GM12878 (cell line): Measurements from ENCODE around the gene KIR3DL3. TPM values are rescaled to one million over a fixed set of nuclear protein-coding genes. Genes with fewer than 3 reads are reported as not detected.
"Not testable (repeated sequence)": the region's sequence is repeated elsewhere in the genome, so short reads cannot be mapped to it uniquely, and the experiment has no call there.

Source experiments
- ATAC-seq: fragments of 200-7000 bp; cut with Tn5 transposase; 3 replicates; pipeline ENCODE4 v1.9.1; 2020; ENCODE audit warnings: mild to moderate bottlenecking, moderate library complexity
- BruUV-seq: library from RNA; stranded (reverse); fragments of 400-500 nt; replicated peaks from 2 replicates; lab custom pipeline; 2021; lab: Mats Ljungman, UMichigan
- CTCF ChIA-PET: fragments of 300-600 bp; sonication (Branson Sonifier 250); formaldehyde crosslinking; extraction: SDS; loops from one replicate; lab custom pipeline; 2021; ENCODE audit warnings: inconsistent platforms; lab: Yijun Ruan, JAX
- POLR2A ChIA-PET: fragments of 350-600 bp; formaldehyde crosslinking; extraction: SDS; loops from one replicate; lab custom pipeline; 2021; ENCODE audit warnings: inconsistent platforms; lab: Charles Lee
- RAD21 ChIA-PET: fragments of 300-600 bp; sonication (Branson Sonifier 250); formaldehyde crosslinking; loops from one replicate; lab custom pipeline; 2023; ENCODE audit warnings: antibody characterized with exemption; ENCODE audit not compliant: unreplicated experiment; lab: Charles Lee
- SMC1A ChIA-PET: fragments of 300-600 bp; sonication (Branson Sonifier 250); formaldehyde crosslinking; loops from one replicate; lab custom pipeline; 2023; ENCODE audit not compliant: unreplicated experiment, uncharacterized antibody; lab: Charles Lee
- DNase-seq: peaks from one replicate; pipeline ENCODE4 v3.0.0-alpha.2; 2011; ENCODE audit warnings: low read depth, low spot score
- FAIRE-seq: peaks from 3 replicates; lab custom pipeline; 2011; peaks lifted over from hg19 to GRCh38; lab: Jason Lieb, UNC
- H2AFZ ChIP-seq: 2 replicates; pipeline ENCODE4 v1.6.0; 2011; ENCODE audit warnings: low read depth, low read length, control low read depth; ENCODE audit not compliant: control insufficient read depth
- H3K27ac ChIP-seq: 2 replicates; pipeline ENCODE4 v1.5.1; 2011; ENCODE audit warnings: control low read depth; ENCODE audit not compliant: control insufficient read depth, insufficient read depth
- H3K27me3 ChIP-seq, 2 experiments: replicated peaks in 1 of 2; 2 replicates each; pipeline versions ENCODE4 v1.6.0 to v1.6.1; 2011; ENCODE audit warnings: low read length in 1 of 2; ENCODE audit not compliant: control insufficient read depth in 2 of 2, insufficient read depth in 2 of 2
- H3K36me3 ChIP-seq, 2 experiments: 2 replicates each; pipeline ENCODE4 v1.5.1; 2011; ENCODE audit warnings: low read length in 1 of 2; ENCODE audit not compliant: control insufficient read depth in 2 of 2, insufficient read depth in 2 of 2
- H3K4me1 ChIP-seq: 2 replicates; pipeline ENCODE4 v1.6.1; 2011; ENCODE audit warnings: mild to moderate bottlenecking, low read length, moderate library complexity, mixed read lengths; ENCODE audit not compliant: control insufficient read depth, insufficient read depth
- H3K4me2 ChIP-seq: 2 replicates; pipeline ENCODE4 v1.6.0; 2011; ENCODE audit warnings: control low read depth; ENCODE audit not compliant: control insufficient read depth, insufficient read depth
- H3K4me3 ChIP-seq: fragments of 200-600 bp; sonication (generic); 2 replicates; pipeline ENCODE4 v1.5.1; 2016
- H3K79me2 ChIP-seq: 2 replicates; pipeline ENCODE4 v1.6.0; 2011; ENCODE audit warnings: low read length; ENCODE audit not compliant: control insufficient read depth, insufficient read depth
- H3K9ac ChIP-seq: 2 replicates; pipeline ENCODE4 v1.8.0; 2011; ENCODE audit warnings: low read length, control low read depth, mixed read lengths; ENCODE audit not compliant: control insufficient read depth, insufficient read depth
- H3K9me3 ChIP-seq: replicated peaks from 3 replicates; pipeline ENCODE4 v1.5.1; 2011; ENCODE audit warnings: mild to moderate bottlenecking, low read length; ENCODE audit not compliant: control insufficient read depth, insufficient read depth
- H4K20me1 ChIP-seq: 2 replicates; pipeline ENCODE4 v1.6.0; 2011; ENCODE audit not compliant: control insufficient read depth, insufficient read depth
- CTCF ChIP-seq, 3 experiments: IDR thresholded peaks in 2 of 3; conservative IDR thresholded peaks in 1 of 3; 2 replicates each; pipeline ENCODE4 v1.5.1; 2011; ENCODE audit warnings: low read depth in 3 of 3, low read length in 3 of 3, mild to moderate bottlenecking in 3 of 3, control low read depth in 2 of 3, moderate library complexity in 2 of 3, inconsistent platforms in 1 of 3, mixed read lengths in 1 of 3; ENCODE audit not compliant: control insufficient read depth in 2 of 3, insufficient read depth in 1 of 3; ENCODE audit errors: extremely low read depth in 1 of 3
- RAD21 ChIP-seq: IDR thresholded peaks from 2 replicates; pipeline ENCODE4 v1.6.1; 2011; ENCODE audit warnings: mild to moderate bottlenecking, low read depth, low read length, moderate library complexity; ENCODE audit not compliant: insufficient read depth
- SMC3 ChIP-seq: IDR thresholded peaks from 2 replicates; pipeline ENCODE4 v1.6.1; 2011; ENCODE audit warnings: low read length, improper control_type of control experiment, borderline replicate concordance
- WGBS: methylation state at CpG from one replicate; pipeline ENCODE4 v1.1.6; 2016; ENCODE audit warnings: low lambda C conversion rate; ENCODE audit not compliant: insufficient replicate concordance, insufficient coverage; ENCODE audit errors: missing lambda C conversion rate; 5-methylcytosine and 5-hydroxymethylcytosine counted together
- in situ Hi-C: fragments of 300-500 bp; cut with MboI; formaldehyde crosslinking; loops from 9 replicates; pipeline ENCODE4 v1.14.3; 2018; ENCODE audit warnings: mixed read lengths
- intact Hi-C: fragments of 100-400 bp; cut with micrococcal nuclease; formaldehyde crosslinking; loops from one replicate; pipeline ENCODE4 v1.14.2; 2022; ENCODE audit not compliant: unreplicated experiment
- polyA plus RNA-seq, 11 experiments: library from polyadenylated mRNA; depleted of rRNA in 4 of 11; unstranded in 6 of 11; stranded (reverse) in 5 of 11; fragments of >200 nt; fragmentation: Nextera tagmentation in 4 of 11; fragmentation: Illumina TruSeq in 1 of 11; extraction: Ambion mirVana in 4 of 11; extraction: Trizol in 1 of 11; gene quantifications; 1 replicate in 1 of 11; 2 replicates in 10 of 11; pipeline versions ENCODE4 v1.2.1 to v1.2.3, GENCODE V29; 2011 to 2016; ENCODE audit warnings: inconsistent platforms in 2 of 11, missing spikeins in 2 of 11, low read depth in 1 of 11
- total RNA-seq, 4 experiments: library from RNA; depleted of rRNA in 3 of 4; stranded (reverse); fragments of >200 nt in 3 of 4; fragmentation: Illumina TruSeq in 1 of 4; extraction: Trizol in 1 of 4; gene quantifications; 2 replicates each; pipeline versions ENCODE4 v1.2.1 to v1.2.3, GENCODE V29; 2013 to 2021

KIR3DL3 gene
- total and polyA plus RNA-seq, 10 of the 15 experiments (the other 5 are each of a cell fraction or from before 2014, with no cell fraction given), result not detected

GRCh38 chr19:54676210-54676834 is 47.9 kb upstream of the KIR3DL3 start:
- TF ChIP-seq CTCF (IDR thresholded peaks at IDR 0.05 in 2 of 3, conservative IDR thresholded peaks at IDR 0.05 in 1 of 3; ENCODE audit: control insufficient read depth in 2 of 3, extremely low read depth in 1 of 3, insufficient read depth in 1 of 3, low read depth in 3 of 3, low read length in 3 of 3) (peak; percentile 83 to 85 (median 83)), SMC3 (peak; percentile 96), RAD21 (peak; percentile 84)
- RAD21 ChIA-PET, result interaction anchor here (1.0 to 9.8 kb wide), 4 partner anchors 14 to 197 kb away, joined by 3 to 189 read pairs (median 34); partner anchors contain the start of gene LILRB4

More at GRCh38 chr19:54676210-54676834, 47.9 kb upstream of the KIR3DL3 start:
- intact Hi-C loops, result loop anchor here (1.0 kb wide), 1 partner anchor 195 kb away; no protein-coding TSS in a partner anchor
- in situ Hi-C loops, result loop anchor here (5.0 kb wide), 1 partner anchor 199 kb away; no protein-coding TSS in a partner anchor
- POLR2A ChIA-PET, H3K79me2 ChIP-seq, DNase-seq, H3K9me3 ChIP-seq, H3K27ac ChIP-seq, H3K4me1 ChIP-seq, H3K4me3 ChIP-seq, BruUV-seq, H2AFZ ChIP-seq, H3K4me2 ChIP-seq, H3K27me3 ChIP-seq, H3K9ac ChIP-seq, H3K36me3 ChIP-seq, H4K20me1 ChIP-seq: not testable (repeated sequence)
- 3% methylated on average over 10 of the region's 10 CpGs for WGBS
- ChIA-PET SMC1A (interaction anchor here (0.8 to 9.6 kb wide), 7 partner anchors 12 to 253 kb away, joined by 3 to 268 read pairs (median 20); no protein-coding TSS in a partner anchor), CTCF (interaction anchor here (0.7 to 20.9 kb wide), 4 partner anchors 21 to 203 kb away, joined by 3 to 842 read pairs (median 146); partner anchors contain the start of genes CDC42EP5 and LILRB4)
- ATAC-seq (peak; percentile 74), FAIRE-seq (peak; percentile 38)
